NK-92 (cell line): Measurements from ENCODE around the gene SLC7A1.

Source experiments
- DNase-seq: peaks from one replicate; lab custom pipeline; 2025; ENCODE audit not compliant: unreplicated experiment; lab: John Stamatoyannopoulos, UW

The SLC7A1 gene

GRCh38 chr13:29491248-29491647, 104.2 kb downstream of the SLC7A1 start:
- DNase-seq, result no peak

- no peak for DNase-seq
These were observed 105.0 kb downstream of the SLC7A1 start for GRCh38 chr13:29490561-29490885.

- DNase-seq, result no peak
These were observed 105.6 kb downstream of the SLC7A1 start for GRCh38 chr13:29489650-29490560.

- DNase-seq, result no peak
These were observed 107.7 kb downstream of the SLC7A1 start for GRCh38 chr13:29487466-29488454.

- DNase-seq, result no peak
These were observed 108.9 kb downstream of the SLC7A1 start for GRCh38 chr13:29486551-29486950.

- DNase-seq, result no peak
These were observed 110.7 kb downstream of the SLC7A1 start for GRCh38 chr13:29484796-29485195.

- DNase-seq, result no peak
These were observed 111.3 kb downstream of the SLC7A1 start for GRCh38 chr13:29484236-29484635.

GRCh38 chr13:29483623-29484022, 111.9 kb downstream of the SLC7A1 start:
- no peak for DNase-seq

- no peak for DNase-seq
These were observed 112.3 kb downstream of the SLC7A1 start for GRCh38 chr13:29483211-29483610.

GRCh38 chr13:29482504-29482903, 113.0 kb downstream of the SLC7A1 start:
- no peak for DNase-seq

GRCh38 chr13:29481603-29482002, 113.9 kb downstream of the SLC7A1 start:
- no peak for DNase-seq

GRCh38 chr13:29480893-29481525, 114.5 kb downstream of the SLC7A1 start:
- no peak for DNase-seq

GRCh38 chr13:29479716-29480492, 115.6 kb downstream of the SLC7A1 start:
- no peak for DNase-seq

- DNase-seq, result no peak
These were observed 119.4 kb downstream of the SLC7A1 start for GRCh38 chr13:29476046-29476445.

GRCh38 chr13:29474991-29475390, 120.5 kb downstream of the SLC7A1 start:
- DNase-seq, result no peak

- DNase-seq, result no peak
These were observed 122.3 kb downstream of the SLC7A1 start for GRCh38 chr13:29473166-29473565.

- no peak for DNase-seq
These were observed 123.0 kb downstream of the SLC7A1 start for GRCh38 chr13:29472332-29472961.

GRCh38 chr13:29471551-29471950, 123.9 kb downstream of the SLC7A1 start:
- DNase-seq, result no peak

GRCh38 chr13:29465741-29466293, 129.7 kb downstream of the SLC7A1 start:
- DNase-seq, result no peak
